Measurements from ENCODE around the gene CNTNAP2. TPM values are rescaled to one million over a fixed set of nuclear protein-coding genes. Genes with fewer than 3 reads are reported as not detected.

CNTNAP2 gene
- total and polyA plus RNA-seq, 8 donors: 0.09 to 1.1 (median 0.38) TPM

DNA sequence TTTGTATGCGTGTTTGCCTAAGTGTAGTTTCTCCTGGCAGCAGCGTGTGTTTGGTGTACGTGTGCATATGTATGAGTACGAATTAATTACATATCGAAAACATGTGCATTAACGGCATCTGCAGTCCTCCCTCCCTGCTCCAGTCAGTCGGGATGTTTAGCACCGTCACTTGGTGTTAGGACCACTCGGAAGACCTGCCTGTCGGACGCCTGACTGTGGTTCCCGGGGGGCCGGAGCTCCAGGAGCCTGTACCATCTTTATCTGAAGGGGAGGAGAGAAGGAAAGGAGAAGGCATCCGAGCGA is 1.1 kb upstream of the CNTNAP2 start:
- 6 to 8% methylated on average over 15 of the region's 15 CpGs for WGBS, 2 donors
- TF ChIP-seq, protein P1, sequence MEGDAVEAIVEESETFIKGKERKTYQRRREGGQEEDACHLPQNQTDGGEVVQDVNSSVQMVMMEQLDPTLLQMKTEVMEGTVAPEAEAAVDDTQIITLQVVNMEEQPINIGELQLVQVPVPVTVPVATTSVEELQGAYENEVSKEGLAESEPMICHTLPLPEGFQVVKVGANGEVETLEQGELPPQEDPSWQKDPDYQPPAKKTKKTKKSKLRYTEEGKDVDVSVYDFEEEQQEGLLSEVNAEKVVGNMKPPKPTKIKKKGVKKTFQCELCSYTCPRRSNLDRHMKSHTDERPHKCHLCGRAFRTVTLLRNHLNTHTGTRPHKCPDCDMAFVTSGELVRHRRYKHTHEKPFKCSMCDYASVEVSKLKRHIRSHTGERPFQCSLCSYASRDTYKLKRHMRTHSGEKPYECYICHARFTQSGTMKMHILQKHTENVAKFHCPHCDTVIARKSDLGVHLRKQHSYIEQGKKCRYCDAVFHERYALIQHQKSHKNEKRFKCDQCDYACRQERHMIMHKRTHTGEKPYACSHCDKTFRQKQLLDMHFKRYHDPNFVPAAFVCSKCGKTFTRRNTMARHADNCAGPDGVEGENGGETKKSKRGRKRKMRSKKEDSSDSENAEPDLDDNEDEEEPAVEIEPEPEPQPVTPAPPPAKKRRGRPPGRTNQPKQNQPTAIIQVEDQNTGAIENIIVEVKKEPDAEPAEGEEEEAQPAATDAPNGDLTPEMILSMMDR (IDR thresholded peaks at IDR 0.05): no peak
- FAIRE-seq (no peak), ATAC-seq (peak in 3 of 4 donors; percentile 24 to 43 (median 33)), DNase-seq (peak in 1 of 6 donors; percentile 63)
- Histone ChIP-seq H3K27me3 (peaks cover 0 to 33% (median 3%) of the 10 kb centered on the region in 4 donors), H3K9me3 (no peaks in the 10 kb centered on the region), H3K36me3 (no peaks in the 10 kb centered on the region), H3K4me1 (peaks cover 0 to 7% (median 4%) of the 10 kb centered on the region in 3 donors), H3K4me3 (peak overlapping the region in 2 of 4 donors; percentile 33 to 44), H3K27ac (no peak overlapping the region)
- intact Hi-C loops (cut with DNase I): no loop called here

DNA sequence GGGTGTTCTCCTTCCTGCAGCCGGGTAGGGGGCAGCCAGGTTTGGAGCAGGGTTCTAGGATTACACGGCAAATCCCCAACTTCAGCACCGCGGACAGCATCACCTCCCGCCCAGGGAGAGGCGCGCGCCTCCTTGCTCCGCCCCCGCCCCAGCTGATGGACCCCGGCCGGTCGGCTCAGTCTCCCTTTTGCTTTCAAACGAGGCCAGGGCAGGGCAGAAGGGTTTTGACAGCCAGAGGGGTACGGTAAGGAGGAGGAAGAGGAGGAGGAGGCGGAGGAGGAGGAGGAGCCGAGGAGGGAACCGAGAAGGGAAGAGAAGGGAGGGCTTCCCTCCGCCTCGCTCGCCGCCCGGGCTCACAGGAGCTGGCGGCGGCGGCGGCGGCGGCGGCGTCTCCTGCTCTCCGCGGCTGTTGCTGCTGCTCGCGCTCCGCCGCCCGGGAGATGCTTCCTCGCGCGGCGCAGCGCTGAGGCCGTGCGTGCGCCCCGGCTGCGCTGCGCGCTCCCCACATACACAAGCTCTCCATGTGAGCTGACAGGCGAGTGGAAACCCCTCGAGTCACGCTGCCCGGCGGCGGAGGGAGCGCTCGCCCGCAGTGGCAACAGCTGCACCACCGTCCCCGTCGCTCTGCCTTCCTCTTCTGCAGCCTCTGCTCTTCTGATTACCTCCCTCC is 615 bp upstream of the CNTNAP2 start:
- DNase-seq (peak; percentile 11 to 80 (median 40)), FAIRE-seq (no peak), ATAC-seq (peak; percentile 70 to 97 (median 92))
- Histone ChIP-seq H3K27ac (no peak overlapping the region), H3K4me1 (peaks cover 0 to 7% (median 4%) of the 10 kb centered on the region in 3 donors), H3K9me3 (no peaks in the 10 kb centered on the region), H3K27me3 (peaks cover 0 to 36% (median 3%) of the 10 kb centered on the region in 4 donors), H3K4me3 (peak overlapping the region; percentile 7 to 44 (median 24)), H3K36me3 (no peaks in the 10 kb centered on the region)
- intact Hi-C loops (cut with DNase I): no loop called here
- TF ChIP-seq, protein P1 (IDR thresholded peaks at IDR 0.05): no peak
- WGBS, 2 donors: 0 to 1% methylated on average over 44 to 62 of the region's 62 CpGs

DNA sequence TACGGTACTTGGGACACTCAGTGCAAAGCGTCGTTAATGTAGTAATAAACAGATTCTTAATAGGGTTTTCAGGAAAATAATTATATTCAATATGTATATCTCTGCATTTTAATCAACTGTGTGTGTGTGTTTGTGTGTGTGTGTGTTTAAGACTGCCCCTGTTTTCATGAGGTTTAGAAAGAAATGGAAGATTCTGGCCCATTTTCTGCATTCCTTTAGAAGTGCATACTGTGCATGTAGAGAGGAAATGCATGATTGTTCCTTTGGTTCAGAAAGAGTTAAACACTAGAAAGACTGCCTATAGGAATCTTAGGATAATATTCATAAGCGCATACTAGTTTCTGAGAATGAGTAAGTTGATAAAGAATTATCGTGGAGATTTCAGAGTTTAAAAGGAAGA is 975 bp downstream of the CNTNAP2 start:
- peaks cover 0 to 7% (median 4%) of the 10 kb centered on the region in 3 donors for H3K4me1 ChIP-seq
- H3K27ac ChIP-seq: no peak overlapping the region
- H3K36me3 ChIP-seq: no peaks in the 10 kb centered on the region
- ATAC-seq: no peak
- 44 to 45% methylated on average over 5 of the region's 5 CpGs for WGBS, 2 donors
- no peaks in the 10 kb centered on the region for H3K9me3 ChIP-seq
- no peak for DNase-seq
- H3K4me3 ChIP-seq: no peak overlapping the region
- TF ChIP-seq, protein P1 (IDR thresholded peaks at IDR 0.05): no peak
- H3K27me3 ChIP-seq: peaks cover 0 to 36% (median 3%) of the 10 kb centered on the region in 4 donors
- intact Hi-C loops (cut with DNase I): no loop called here
- no peak for FAIRE-seq

DNA sequence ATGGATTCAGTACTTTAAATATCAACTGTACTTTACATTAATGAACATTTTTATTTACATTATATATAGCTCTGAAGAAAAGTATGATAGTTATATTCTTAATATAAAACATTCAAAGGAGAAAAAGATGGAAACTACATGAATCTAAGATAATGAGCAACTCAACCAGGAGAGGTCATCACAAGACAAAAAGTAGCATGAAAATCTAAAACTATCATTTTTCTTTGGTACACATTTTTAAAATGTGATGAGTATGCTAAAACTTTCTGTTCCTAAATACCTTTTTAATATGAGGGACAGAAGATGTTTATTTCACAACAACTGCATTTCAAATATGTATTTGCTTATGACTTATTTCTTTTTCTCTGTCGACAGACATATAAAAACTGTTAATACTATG is 2.4 kb downstream of the CNTNAP2 start:
- DNase-seq (no peak), FAIRE-seq (no peak), ATAC-seq (no peak)
- Histone ChIP-seq H3K9me3 (no peaks in the 10 kb centered on the region), H3K27ac (no peak overlapping the region), H3K36me3 (no peaks in the 10 kb centered on the region), H3K27me3 (peaks cover 0 to 36% (median 3%) of the 10 kb centered on the region in 4 donors), H3K4me1 (peaks cover 0 to 7% (median 4%) of the 10 kb centered on the region in 3 donors), H3K4me3 (no peak overlapping the region)
- intact Hi-C loops (cut with DNase I): no loop called here
- 81 to 95% methylated on average over 1 of the region's 1 CpG for WGBS, 2 donors
- TF ChIP-seq, protein P1 (IDR thresholded peaks at IDR 0.05): no peak

DNA sequence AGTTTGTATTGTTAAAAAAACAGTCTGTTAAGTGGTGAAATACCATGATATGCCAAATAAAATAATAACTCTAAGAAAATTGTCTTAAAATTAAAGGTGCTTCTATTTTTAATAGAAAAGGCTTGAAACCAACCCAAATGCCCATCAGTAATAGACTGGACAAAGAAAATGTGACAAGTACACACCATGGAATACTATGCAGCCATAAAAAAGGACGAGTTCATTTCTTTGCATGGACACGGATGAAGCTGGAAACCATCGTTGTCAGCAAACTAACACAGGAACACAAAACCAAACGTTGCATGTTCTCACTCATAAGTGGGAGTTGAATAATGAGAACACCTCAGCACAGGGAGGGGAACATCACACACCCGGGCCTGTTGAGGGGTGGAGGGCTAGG is 7.1 kb downstream of the CNTNAP2 start:
- ATAC-seq: no peak
- no peaks in the 10 kb centered on the region for H3K4me1 ChIP-seq
- H3K4me3 ChIP-seq: no peak overlapping the region
- DNase-seq: no peak
- H3K27me3 ChIP-seq: peaks cover 0 to 18% (median 0%) of the 10 kb centered on the region in 4 donors
- FAIRE-seq: no peak
- 66 to 76% methylated on average over 5 of the region's 5 CpGs for WGBS, 2 donors
- TF ChIP-seq, protein P1 (IDR thresholded peaks at IDR 0.05): no peak
- no peaks in the 10 kb centered on the region for H3K9me3 ChIP-seq
- no peak overlapping the region for H3K27ac ChIP-seq
- H3K36me3 ChIP-seq: no peaks in the 10 kb centered on the region
- intact Hi-C loops (cut with DNase I): no loop called here
